ENCODE data around the gene GLP2R. TPM values are rescaled to one million over a fixed set of nuclear protein-coding genes. Genes with fewer than 3 reads are reported as not detected.

The GLP2R gene
- total and polyA plus RNA-seq, 2 experiments from 2014 or later: not detected

DNA sequence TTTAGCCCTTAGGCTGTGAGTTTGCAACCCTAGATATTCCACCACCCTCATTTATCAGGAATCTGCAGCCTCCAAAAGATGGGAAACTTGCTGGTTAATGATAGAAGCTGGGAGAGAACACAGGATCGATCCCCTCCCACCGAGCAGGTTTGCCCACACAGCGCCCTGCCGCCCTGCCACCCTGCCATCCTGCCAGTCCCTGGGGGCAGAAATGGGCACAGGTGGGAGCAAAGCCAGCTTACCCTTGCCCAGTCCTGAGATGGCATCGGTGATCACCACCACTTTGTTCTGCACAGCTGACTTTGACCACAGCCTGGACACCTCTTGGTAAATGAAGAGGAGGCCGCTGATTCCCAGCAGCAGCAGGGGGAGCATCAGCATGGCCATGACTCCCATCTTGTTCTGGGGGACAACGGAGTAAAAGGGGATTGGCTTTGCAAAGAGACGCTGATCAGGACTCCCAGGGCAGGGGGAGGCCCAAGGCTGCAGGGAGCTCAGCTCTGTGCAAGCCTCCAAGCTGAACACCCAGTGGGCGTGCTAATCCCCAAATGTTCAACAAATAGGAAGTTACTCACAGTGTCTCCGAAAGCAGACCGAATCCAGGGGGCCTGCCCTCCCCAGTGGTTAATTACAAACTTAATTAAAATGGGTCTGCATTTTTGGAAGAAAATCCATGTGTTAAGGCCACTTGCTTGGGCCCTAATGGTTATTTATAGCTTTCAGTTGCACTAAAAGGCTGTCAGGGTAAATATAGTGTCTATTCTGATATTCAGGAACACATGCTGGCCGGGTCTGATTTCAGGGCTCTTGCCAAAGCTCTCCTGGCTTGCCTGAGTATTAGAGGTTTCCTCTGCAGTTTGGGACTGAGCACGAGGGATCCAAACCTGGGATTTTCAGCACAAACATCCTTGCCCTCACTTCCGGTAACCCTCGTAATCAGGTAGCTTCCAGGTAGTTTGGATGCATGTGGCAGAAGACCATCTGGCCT, 34.5 kb upstream of the GLP2R start, which contains the start of gene DHRS7C:
Gene DHRS7C (minus strand): TSS at position 704 of the 988 bp plus-strand sequence. CDS start 308 bp downstream, at position 396.
- no peak within 1 kb of the TSS for H3K4me3 Mint-ChIP-seq
- Histone ChIP-seq H2AFZ (peak within 1 kb of the TSS; percentile 69), H3K4me2 (no peak within 1 kb of the TSS), H4K20me1 (replicated peaks; ENCODE audit: insufficient read depth) (no peaks in the 10 kb centered on the region), H3K27ac (ENCODE audit: low read depth) (no peak within 1 kb of the TSS), H3K27me3 (ENCODE audit: insufficient read depth) (no peaks in the 10 kb centered on the region), H3K4me1 (ENCODE audit: insufficient read depth) (no peaks in the 10 kb centered on the region), H3K79me2 (replicated peaks; ENCODE audit: insufficient read depth) (no peaks in the 10 kb centered on the region), H3F3A (replicated peaks; ENCODE audit: low read depth) (no peaks in the 10 kb centered on the region), H3K4me3 (no peak within 1 kb of the TSS), H3K36me3 (ENCODE audit: insufficient read depth) (no peaks in the 10 kb centered on the region), H3K9me2 (ENCODE audit: insufficient read depth) (no peaks in the 10 kb centered on the region)
- H3K27me3 Mint-ChIP-seq (ENCODE audit: insufficient read depth, low read depth, poor library complexity): peaks cover 6% of the 10 kb centered on the region
- no peak within 1 kb of the TSS for H3K27ac Mint-ChIP-seq
- H3K36me3 Mint-ChIP-seq (ENCODE audit: low read depth): no peaks in the 10 kb centered on the region
- no peaks in the 10 kb centered on the region for H3K9me3 Mint-ChIP-seq
- no peak for DNase-seq (ENCODE audit: low spot score)
- ATAC-seq: no peak
- no peaks in the 10 kb centered on the region for H3K4me1 Mint-ChIP-seq
- no peak for TF ChIP-seq CTCF (conservative IDR thresholded peaks at IDR 0.05; ENCODE audit: low read depth in 2 of 2)
- TF ChIP-seq ZNF114 (CRISPR knock-in tag; IDR thresholded peaks at IDR 0.05): no peak
- TF ChIP-seq REST (IDR thresholded peaks at IDR 0.05; ENCODE audit: unreplicated experiment): no peak
- no peak for TF ChIP-seq JUNB (IDR thresholded peaks at IDR 0.05; ENCODE audit: unreplicated experiment)
- TF ChIP-seq POLR2AphosphoS5 (IDR thresholded peaks at IDR 0.05; ENCODE audit: low read depth): no peak
- TF ChIP-seq EZH2 (IDR thresholded peaks at IDR 0.05; ENCODE audit: low read depth, unreplicated experiment): no peak
- no peak for TF ChIP-seq EZH2phosphoT487 (IDR thresholded peaks at IDR 0.05; ENCODE audit: unreplicated experiment)
- TF ChIP-seq NANOG (IDR thresholded peaks at IDR 0.05; ENCODE audit: borderline replicate concordance): no peak
- TF ChIP-seq, protein P1, sequence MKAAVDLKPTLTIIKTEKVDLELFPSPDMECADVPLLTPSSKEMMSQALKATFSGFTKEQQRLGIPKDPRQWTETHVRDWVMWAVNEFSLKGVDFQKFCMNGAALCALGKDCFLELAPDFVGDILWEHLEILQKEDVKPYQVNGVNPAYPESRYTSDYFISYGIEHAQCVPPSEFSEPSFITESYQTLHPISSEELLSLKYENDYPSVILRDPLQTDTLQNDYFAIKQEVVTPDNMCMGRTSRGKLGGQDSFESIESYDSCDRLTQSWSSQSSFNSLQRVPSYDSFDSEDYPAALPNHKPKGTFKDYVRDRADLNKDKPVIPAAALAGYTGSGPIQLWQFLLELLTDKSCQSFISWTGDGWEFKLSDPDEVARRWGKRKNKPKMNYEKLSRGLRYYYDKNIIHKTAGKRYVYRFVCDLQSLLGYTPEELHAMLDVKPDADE (IDR thresholded peaks at IDR 0.05): no peak
- no peak for TF ChIP-seq ZNF462 (CRISPR knock-in tag; IDR thresholded peaks at IDR 0.05)
- no peak for TF ChIP-seq STAT1 (IDR thresholded peaks at IDR 0.05; ENCODE audit: unreplicated experiment)
- no peak for TF ChIP-seq ZNF331 (CRISPR knock-in tag; IDR thresholded peaks at IDR 0.05; ENCODE audit: low read depth)
- TF ChIP-seq CREB1 (CRISPR knock-in tag; IDR thresholded peaks at IDR 0.05; ENCODE audit: low read depth): no peak
